ENCODE data around the gene MYO5A.

DNA sequence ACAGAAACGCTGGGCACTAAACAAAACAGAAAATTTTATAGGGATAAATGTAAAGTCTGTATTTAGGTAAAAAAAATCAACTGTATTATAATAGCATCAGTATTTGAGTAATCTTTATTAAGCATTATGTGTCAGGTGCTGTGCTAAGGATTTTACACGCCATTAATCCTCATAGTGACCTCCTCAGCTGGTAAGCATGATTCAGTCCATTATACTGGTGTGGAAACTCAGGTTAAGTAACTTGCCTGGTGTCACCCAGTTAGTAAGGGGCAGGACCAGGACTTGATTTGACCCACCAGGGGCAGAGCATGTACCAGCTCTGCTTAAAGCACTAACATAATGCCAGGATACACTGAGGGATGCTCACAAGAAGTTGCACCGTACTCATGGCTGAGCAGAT, 237.9 kb downstream of the MYO5A start:
- TF ChIP-seq EP300 (IDR thresholded peaks at IDR 0.05) (no peak), POLR2A (IDR thresholded peaks at IDR 0.05) (no peak)
- TF ChIP-seq, protein P1, sequence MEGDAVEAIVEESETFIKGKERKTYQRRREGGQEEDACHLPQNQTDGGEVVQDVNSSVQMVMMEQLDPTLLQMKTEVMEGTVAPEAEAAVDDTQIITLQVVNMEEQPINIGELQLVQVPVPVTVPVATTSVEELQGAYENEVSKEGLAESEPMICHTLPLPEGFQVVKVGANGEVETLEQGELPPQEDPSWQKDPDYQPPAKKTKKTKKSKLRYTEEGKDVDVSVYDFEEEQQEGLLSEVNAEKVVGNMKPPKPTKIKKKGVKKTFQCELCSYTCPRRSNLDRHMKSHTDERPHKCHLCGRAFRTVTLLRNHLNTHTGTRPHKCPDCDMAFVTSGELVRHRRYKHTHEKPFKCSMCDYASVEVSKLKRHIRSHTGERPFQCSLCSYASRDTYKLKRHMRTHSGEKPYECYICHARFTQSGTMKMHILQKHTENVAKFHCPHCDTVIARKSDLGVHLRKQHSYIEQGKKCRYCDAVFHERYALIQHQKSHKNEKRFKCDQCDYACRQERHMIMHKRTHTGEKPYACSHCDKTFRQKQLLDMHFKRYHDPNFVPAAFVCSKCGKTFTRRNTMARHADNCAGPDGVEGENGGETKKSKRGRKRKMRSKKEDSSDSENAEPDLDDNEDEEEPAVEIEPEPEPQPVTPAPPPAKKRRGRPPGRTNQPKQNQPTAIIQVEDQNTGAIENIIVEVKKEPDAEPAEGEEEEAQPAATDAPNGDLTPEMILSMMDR (IDR thresholded peaks at IDR 0.05) = no peak
